PC-3 (cell line): ENCODE results near the gene PDE2A. TPM values are rescaled to one million over a fixed set of nuclear protein-coding genes. Genes with fewer than 3 reads are reported as not detected.

Experiments used
- ATAC-seq: fragments of 200-7000 bp; cut with Tn5 transposase; 2 replicates; pipeline ENCODE4 v1.9.1; 2020; ENCODE audit warnings: mild to moderate bottlenecking, moderate library complexity
- Bru-seq: library from RNA; stranded (reverse); fragments of 400-500 nt; gene quantifications from one replicate; lab custom pipeline; 2021; lab: Mats Ljungman, UMichigan
- BruChase-seq, 2 experiments: library from RNA; stranded (reverse); fragments of 400-500 nt; gene quantifications; one replicate each; lab custom pipeline; 2021; lab: Mats Ljungman, UMichigan
- BruUV-seq: library from RNA; stranded (reverse); fragments of 400-500 nt; replicated peaks from 2 replicates; lab custom pipeline; 2021; lab: Mats Ljungman, UMichigan
- CTCF ChIA-PET: fragments of 300-600 bp; sonication (Branson Sonifier 250); formaldehyde crosslinking; loops from one replicate; lab custom pipeline; 2022; ENCODE audit warnings: antibody characterized with exemption; lab: Charles Lee
- POLR2A ChIA-PET: fragments of 300-600 bp; sonication (Branson Sonifier 250); formaldehyde crosslinking; loops from one replicate; lab custom pipeline; 2022; ENCODE audit warnings: antibody characterized with exemption; ENCODE audit not compliant: unreplicated experiment; lab: Charles Lee
- DNase-seq: peaks from one replicate; pipeline ENCODE4 v3.0.0-alpha.2; 2015
- H2AFZ ChIP-seq: fragments of 300-600 bp; sonication (generic); 2 replicates; pipeline ENCODE4 v1.6.0; 2016; ENCODE audit warnings: antibody characterized with exemption, low read length
- H3F3A ChIP-seq: fragments of 300-600 bp; sonication (generic); one replicate; pipeline ENCODE4 v1.6.0; 2017; ENCODE audit warnings: antibody characterized with exemption, low read length, control low read depth, mild to moderate bottlenecking; ENCODE audit not compliant: unreplicated experiment
- H3K27ac ChIP-seq: fragments of 300-600 bp; sonication (generic); 2 replicates; pipeline ENCODE4 v1.5.1; 2016; ENCODE audit warnings: mild to moderate bottlenecking, low read length
- H3K27me3 ChIP-seq: fragments of 300-600 bp; sonication (generic); 2 replicates; pipeline ENCODE4 v1.6.1; 2016; ENCODE audit warnings: low read length, mixed read lengths
- H3K36me3 ChIP-seq: fragments of 300-600 bp; sonication (generic); 2 replicates; pipeline ENCODE4 v1.6.1; 2016; ENCODE audit warnings: low read depth, mixed run types, low read length, mixed read lengths
- H3K4me1 ChIP-seq: fragments of 300-600 bp; sonication (generic); 2 replicates; pipeline ENCODE4 v1.5.1; 2016; ENCODE audit warnings: low read length; ENCODE audit not compliant: insufficient read depth
- H3K4me2 ChIP-seq: fragments of 300-600 bp; sonication (generic); 2 replicates; pipeline ENCODE4 v1.6.0; 2016; ENCODE audit warnings: low read length
- H3K4me3 ChIP-seq: fragments of 300-600 bp; sonication (generic); 2 replicates; pipeline ENCODE4 v1.5.1; 2016; ENCODE audit warnings: mild to moderate bottlenecking, low read length, mixed read lengths
- H3K79me2 ChIP-seq: fragments of 300-600 bp; sonication (generic); 2 replicates; pipeline ENCODE4 v1.6.1; 2017; ENCODE audit warnings: low read length, mixed read lengths
- H3K9ac ChIP-seq: fragments of 300-600 bp; sonication (generic); 2 replicates; pipeline ENCODE4 v1.6.0; 2016; ENCODE audit warnings: mild to moderate bottlenecking, low read length
- H3K9me2 ChIP-seq: fragments of 300-600 bp; sonication (generic); replicated peaks from 2 replicates; pipeline ENCODE4 v1.6.1; 2016; ENCODE audit warnings: mixed run types, low read length, mixed read lengths
- H3K9me3 ChIP-seq: fragments of 300-600 bp; sonication (generic); 2 replicates; pipeline ENCODE4 v1.6.1; 2016; ENCODE audit warnings: low read length, mixed read lengths
- H4K20me1 ChIP-seq: fragments of 300-600 bp; sonication (generic); 2 replicates; pipeline ENCODE4 v1.6.1; 2016; ENCODE audit warnings: low read length, mixed read lengths
- CTCF ChIP-seq: fragments of 300-600 bp; sonication (generic); conservative IDR thresholded peaks from 2 replicates; pipeline ENCODE4 v1.5.1; 2017; ENCODE audit warnings: antibody characterized with exemption, low read depth, mild to moderate bottlenecking, low read length
- EZH2 ChIP-seq: fragments of 300-600 bp; sonication (generic); IDR thresholded peaks from one replicate; pipeline ENCODE4 v1.6.1; 2017; ENCODE audit warnings: antibody characterized with exemption, mild to moderate bottlenecking, low read length; ENCODE audit not compliant: unreplicated experiment
- EZH2phosphoT487 ChIP-seq: fragments of 300-600 bp; sonication (generic); IDR thresholded peaks from 2 replicates; pipeline ENCODE4 v1.6.1; 2018; ENCODE audit warnings: mild to moderate bottlenecking, antibody characterized with exemption, low read length, borderline replicate concordance
- intact Hi-C: fragments of 100-400 bp; cut with micrococcal nuclease; formaldehyde crosslinking; loops from 2 replicates; pipeline ENCODE4 v1.9.0; 2023
- long read RNA-seq: library from polyadenylated mRNA; unstranded; transcript quantifications from one replicate; pipeline ENCODE4 v2.0.0, GENCODE V29; 2021; ENCODE audit not compliant: unreplicated experiment
- total RNA-seq: library from RNA; depleted of rRNA; stranded (reverse); fragments of >200 nt; gene quantifications from 2 replicates; pipeline ENCODE4 v1.2.3, GENCODE V29; 2014; rRNA removed

PDE2A gene
- total RNA-seq (2.6 and 2.7 TPM in 2 replicates), Bru-seq, nascent RNA (percentile 22 among the genes with signal in this experiment), BruChase-seq, experiment 1, labeled RNA remaining after a 6-hour chase (percentile 51 among the genes with signal in this experiment), BruChase-seq, experiment 2, labeled RNA remaining after a 2-hour chase (percentile 41 among the genes with signal in this experiment)
- long read RNA-seq, partial matches to known transcripts, result 0 of 1 reads
- long read RNA-seq, other reads (novel, unspliced or antisense), result 1 of 1 reads

- H3K9ac ChIP-seq, result no peak within 1 kb of the TSS
- TF ChIP-seq CTCF (no peak), EZH2 (no peak), EZH2phosphoT487 (no peak)
- no peaks in the 10 kb centered on the region for H3K9me3 ChIP-seq
- H4K20me1 ChIP-seq, result no peaks in the 10 kb centered on the region
- H3K9me2 ChIP-seq, result no peaks in the 10 kb centered on the region
- no TSS peak for BruUV-seq
- H2AFZ ChIP-seq, result no peak within 1 kb of the TSS
- DNase-seq (no peak), ATAC-seq (no peak)
- H3K4me2 ChIP-seq, result no peak within 1 kb of the TSS
- no peaks in the 10 kb centered on the region for H3K4me1 ChIP-seq
- no peaks in the 10 kb centered on the region for H3F3A ChIP-seq
- no peak within 1 kb of the TSS for H3K4me3 ChIP-seq
- ChIA-PET CTCF (no interaction called here), POLR2A (no interaction called here)
- H3K79me2 ChIP-seq, result no peaks in the 10 kb centered on the region
- intact Hi-C loops, result no loop called here
- H3K27ac ChIP-seq, result no peak within 1 kb of the TSS
- no peaks in the 10 kb centered on the region for H3K36me3 ChIP-seq
- peaks cover 60% of the 10 kb centered on the region for H3K27me3 ChIP-seq
These were observed at the start of gene PDE2A for GRCh38 chr11:72673943-72674828. PDE2A (minus strand) TSS chr11:72674422; CDS start chr11:72674207, 215 bp downstream.

- Histone ChIP-seq H3K9ac (no peak overlapping the region), H3K4me3 (no peak overlapping the region), H3K9me2 (no peaks in the 10 kb centered on the region), H3K27me3 (no peaks in the 10 kb centered on the region), H3K27ac (no peak overlapping the region), H3F3A (no peaks in the 10 kb centered on the region), H2AFZ (no peak overlapping the region), H3K4me2 (no peak overlapping the region), H3K36me3 (no peaks in the 10 kb centered on the region; the same call in 1 of the 2 replicates), H4K20me1 (no peaks in the 10 kb centered on the region), H3K79me2 (peaks cover 57% of the 10 kb centered on the region), H3K4me1 (peaks cover 22% of the 10 kb centered on the region), H3K9me3 (no peaks in the 10 kb centered on the region)
- no TSS peak for BruUV-seq
- POLR2A ChIA-PET, result no interaction called here
- DNase-seq (no peak), ATAC-seq (no peak)
- TF ChIP-seq CTCF (no peak), EZH2phosphoT487 (no peak), EZH2 (no peak)
- CTCF ChIA-PET, result no interaction called here
- intact Hi-C loops, result loop anchor here (10.0 kb wide), 1 partner anchor 121 kb away; no protein-coding TSS in a partner anchor
These were observed 49.3 kb upstream of the PDE2A start for GRCh38 chr11:72723508-72723907.
